Measurements from ENCODE around the gene ANKRD11. TPM values are rescaled to one million over a fixed set of nuclear protein-coding genes. Genes with fewer than 3 reads are reported as not detected.

The ANKRD11 gene
- total and polyA plus RNA-seq, 2 donors (not counting 1 experiment from before 2014, with no cell fraction given), result 41.5 to 71.2 TPM

DNA sequence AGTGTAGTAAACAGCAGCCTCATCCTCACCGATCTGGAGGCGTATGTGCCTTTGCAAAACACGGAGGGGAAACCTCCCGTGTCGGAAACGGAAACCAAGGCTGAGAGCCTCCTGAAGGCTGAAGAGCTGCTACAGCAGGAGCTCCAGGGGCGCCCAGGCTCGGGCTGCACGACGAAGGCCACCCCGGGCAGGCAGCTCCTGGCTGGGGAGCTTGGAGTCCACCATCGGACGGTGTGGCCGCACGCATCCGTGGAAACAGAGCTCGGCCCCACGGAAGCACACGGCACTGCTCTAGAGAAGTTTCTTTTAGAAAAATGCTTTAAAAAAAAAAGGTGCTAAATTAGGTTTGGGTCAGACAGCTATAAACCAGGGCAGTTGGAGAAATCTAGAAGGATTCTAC, 201.4 kb downstream of the ANKRD11 start:
- no peaks in the 10 kb centered on the region for H3K27me3 ChIP-seq (ENCODE audit: control insufficient read depth, insufficient read depth, low read length)
- H3K36me3 ChIP-seq (ENCODE audit: control insufficient read depth, insufficient read depth, low read length), result peaks cover 26% of the 10 kb centered on the region
- no peak overlapping the region for H3K4me2 ChIP-seq (ENCODE audit: extremely low read depth, insufficient read depth, low read length)
- no peaks in the 10 kb centered on the region for H3K9me3 ChIP-seq (ENCODE audit: control insufficient read depth, insufficient read depth, low read depth, low read length)
- no peak overlapping the region for H2AFZ ChIP-seq (ENCODE audit: low read length)
- no peak overlapping the region for H3K4me3 ChIP-seq (replicated peaks in 1 of 4; ENCODE audit: control extremely low read depth in 1 of 4, insufficient read depth in 1 of 4, low read depth in 3 of 4, low read length in 4 of 4)
- no peaks in the 10 kb centered on the region for H3K4me1 ChIP-seq (ENCODE audit: control insufficient read depth, extremely low read depth, insufficient read depth, low read length)
- H3K79me2 ChIP-seq (ENCODE audit: control insufficient read depth, insufficient read depth, low read length), result peaks cover 16% of the 10 kb centered on the region
- no peak for DNase-seq (ENCODE audit: low read depth in 2 of 2)
- no peak overlapping the region for H3K27ac ChIP-seq (ENCODE audit: insufficient read depth, low read length)
- no peaks in the 10 kb centered on the region for H4K20me1 ChIP-seq (ENCODE audit: control insufficient read depth, extremely low read depth, insufficient read depth, low read length)
- TF ChIP-seq, protein P1, sequence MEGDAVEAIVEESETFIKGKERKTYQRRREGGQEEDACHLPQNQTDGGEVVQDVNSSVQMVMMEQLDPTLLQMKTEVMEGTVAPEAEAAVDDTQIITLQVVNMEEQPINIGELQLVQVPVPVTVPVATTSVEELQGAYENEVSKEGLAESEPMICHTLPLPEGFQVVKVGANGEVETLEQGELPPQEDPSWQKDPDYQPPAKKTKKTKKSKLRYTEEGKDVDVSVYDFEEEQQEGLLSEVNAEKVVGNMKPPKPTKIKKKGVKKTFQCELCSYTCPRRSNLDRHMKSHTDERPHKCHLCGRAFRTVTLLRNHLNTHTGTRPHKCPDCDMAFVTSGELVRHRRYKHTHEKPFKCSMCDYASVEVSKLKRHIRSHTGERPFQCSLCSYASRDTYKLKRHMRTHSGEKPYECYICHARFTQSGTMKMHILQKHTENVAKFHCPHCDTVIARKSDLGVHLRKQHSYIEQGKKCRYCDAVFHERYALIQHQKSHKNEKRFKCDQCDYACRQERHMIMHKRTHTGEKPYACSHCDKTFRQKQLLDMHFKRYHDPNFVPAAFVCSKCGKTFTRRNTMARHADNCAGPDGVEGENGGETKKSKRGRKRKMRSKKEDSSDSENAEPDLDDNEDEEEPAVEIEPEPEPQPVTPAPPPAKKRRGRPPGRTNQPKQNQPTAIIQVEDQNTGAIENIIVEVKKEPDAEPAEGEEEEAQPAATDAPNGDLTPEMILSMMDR (conservative IDR thresholded peaks at IDR 0.05 in 1 of 2, IDR thresholded peaks at IDR 0.05 in 1 of 2; ENCODE audit: low read depth in 1 of 2, low read length in 2 of 2), result no peak
- no peak for TF ChIP-seq EZH2 (IDR thresholded peaks at IDR 0.05; ENCODE audit: low read length, missing control alignments)
- no peak overlapping the region for H3K9ac ChIP-seq (ENCODE audit: insufficient read depth, low read length)

GRCh38 chr16:89288577-89288844, 201.8 kb downstream of the ANKRD11 start:
- Histone ChIP-seq H3K36me3 (ENCODE audit: control insufficient read depth, insufficient read depth, low read length) (peaks cover 26% of the 10 kb centered on the region), H3K4me3 (replicated peaks in 1 of 4; ENCODE audit: control extremely low read depth in 1 of 4, insufficient read depth in 1 of 4, low read depth in 3 of 4, low read length in 4 of 4) (no peak overlapping the region), H2AFZ (ENCODE audit: low read length) (no peak overlapping the region), H3K27ac (ENCODE audit: insufficient read depth, low read length) (no peak overlapping the region), H3K9ac (ENCODE audit: insufficient read depth, low read length) (no peak overlapping the region), H3K79me2 (ENCODE audit: control insufficient read depth, insufficient read depth, low read length) (peaks cover 14% of the 10 kb centered on the region), H3K4me1 (ENCODE audit: control insufficient read depth, extremely low read depth, insufficient read depth, low read length) (no peaks in the 10 kb centered on the region), H4K20me1 (ENCODE audit: control insufficient read depth, extremely low read depth, insufficient read depth, low read length) (no peaks in the 10 kb centered on the region), H3K27me3 (ENCODE audit: control insufficient read depth, insufficient read depth, low read length) (no peaks in the 10 kb centered on the region), H3K4me2 (ENCODE audit: extremely low read depth, insufficient read depth, low read length) (no peak overlapping the region), H3K9me3 (ENCODE audit: control insufficient read depth, insufficient read depth, low read depth, low read length) (no peaks in the 10 kb centered on the region)
- TF ChIP-seq, protein P1 (conservative IDR thresholded peaks at IDR 0.05 in 1 of 2, IDR thresholded peaks at IDR 0.05 in 1 of 2; ENCODE audit: low read depth in 1 of 2, low read length in 2 of 2), result no peak
- TF ChIP-seq EZH2 (IDR thresholded peaks at IDR 0.05; ENCODE audit: low read length, missing control alignments), result no peak
- DNase-seq (ENCODE audit: low read depth in 2 of 2), result no peak

DNA sequence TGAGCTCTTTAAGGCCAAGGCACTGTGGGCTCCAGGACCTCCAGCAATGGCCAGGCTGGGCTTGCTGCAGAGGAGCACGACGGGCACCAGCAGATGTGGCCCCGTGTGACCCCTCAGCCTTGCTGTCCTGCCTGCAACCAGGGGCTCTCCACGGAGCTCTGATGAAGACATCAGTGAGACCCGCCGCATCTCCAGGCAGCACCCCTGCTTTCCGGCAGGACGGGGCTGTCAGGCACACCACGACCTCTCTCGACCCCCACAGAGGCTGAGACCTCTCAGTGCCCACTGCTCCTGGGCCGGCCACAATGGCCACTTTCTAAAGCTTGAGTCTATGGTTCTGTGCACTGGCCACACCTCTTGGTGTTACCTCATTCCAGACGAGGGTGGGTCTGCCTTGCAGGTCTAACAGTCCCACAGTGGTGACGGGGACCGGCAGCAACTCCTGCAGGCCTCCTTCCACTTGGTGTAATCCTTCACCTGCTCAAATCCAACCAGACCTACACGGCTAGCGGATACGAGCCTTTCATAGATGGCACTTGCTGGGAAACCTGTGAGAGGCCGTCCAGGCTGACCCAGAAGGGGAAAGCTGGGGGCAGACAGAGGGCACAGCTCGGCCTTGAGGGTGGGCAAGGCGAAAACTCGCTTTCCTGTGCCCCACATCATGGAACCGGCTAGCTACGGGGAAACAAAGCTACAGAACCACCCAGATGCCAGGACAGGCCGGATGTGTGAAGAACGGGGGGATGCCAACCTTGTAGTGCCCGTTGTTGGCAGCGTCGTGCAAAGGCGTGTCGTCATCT, 202.4 kb downstream of the ANKRD11 start:
- no peak for TF ChIP-seq EZH2 (IDR thresholded peaks at IDR 0.05; ENCODE audit: low read length, missing control alignments)
- TF ChIP-seq, protein P1 (conservative IDR thresholded peaks at IDR 0.05 in 1 of 2, IDR thresholded peaks at IDR 0.05 in 1 of 2; ENCODE audit: low read depth in 1 of 2, low read length in 2 of 2), result no peak
- Histone ChIP-seq H3K4me3 (replicated peaks in 1 of 4; ENCODE audit: control extremely low read depth in 1 of 4, insufficient read depth in 1 of 4, low read depth in 3 of 4, low read length in 4 of 4) (no peak overlapping the region), H3K9ac (ENCODE audit: insufficient read depth, low read length) (no peak overlapping the region), H4K20me1 (ENCODE audit: control insufficient read depth, extremely low read depth, insufficient read depth, low read length) (no peaks in the 10 kb centered on the region), H3K27me3 (ENCODE audit: control insufficient read depth, insufficient read depth, low read length) (no peaks in the 10 kb centered on the region), H3K4me1 (ENCODE audit: control insufficient read depth, extremely low read depth, insufficient read depth, low read length) (no peaks in the 10 kb centered on the region), H3K9me3 (ENCODE audit: control insufficient read depth, insufficient read depth, low read depth, low read length) (no peaks in the 10 kb centered on the region), H3K79me2 (ENCODE audit: control insufficient read depth, insufficient read depth, low read length) (peaks cover 13% of the 10 kb centered on the region), H3K27ac (ENCODE audit: insufficient read depth, low read length) (no peak overlapping the region), H3K4me2 (ENCODE audit: extremely low read depth, insufficient read depth, low read length) (no peak overlapping the region), H3K36me3 (ENCODE audit: control insufficient read depth, insufficient read depth, low read length) (peaks cover 26% of the 10 kb centered on the region), H2AFZ (ENCODE audit: low read length) (no peak overlapping the region)
- DNase-seq (ENCODE audit: low read depth in 2 of 2), result no peak
